Astrocyte (in vitro differentiated cells and primary cell): ENCODE data around the gene CDC42EP4. TPM values are rescaled to one million over a fixed set of nuclear protein-coding genes. Genes with fewer than 3 reads are reported as not detected.

Experiments
- DNase-seq: peaks from one replicate; pipeline ENCODE4 v3.0.0-alpha.2; 2010; ENCODE audit warnings: low read depth
- FAIRE-seq: peaks from 2 replicates; lab custom pipeline; 2011; peaks lifted over from hg19 to GRCh38; lab: Jason Lieb, UNC
- H2AFZ ChIP-seq: 2 replicates; pipeline ENCODE4 v1.6.0; 2012; ENCODE audit warnings: low read depth, low read length, inconsistent platforms
- H3K27ac ChIP-seq: 2 replicates; pipeline ENCODE4 v1.5.1; 2011; ENCODE audit warnings: low read depth, low read length, inconsistent platforms
- H3K27me3 ChIP-seq: 2 replicates; pipeline ENCODE4 v1.6.0; 2011; ENCODE audit warnings: low read length, inconsistent platforms; ENCODE audit not compliant: insufficient read depth
- H3K36me3 ChIP-seq: 2 replicates; pipeline ENCODE4 v1.5.1; 2011; ENCODE audit warnings: low read length, inconsistent platforms; ENCODE audit not compliant: insufficient read depth
- H3K4me1 ChIP-seq: 2 replicates; pipeline ENCODE4 v1.5.1; 2011; ENCODE audit warnings: low read length, inconsistent platforms; ENCODE audit not compliant: insufficient read depth
- H3K4me2 ChIP-seq: 2 replicates; pipeline ENCODE4 v1.6.0; 2012; ENCODE audit warnings: low read length, inconsistent platforms
- H3K4me3 ChIP-seq: 2 replicates; pipeline ENCODE4 v1.5.1; 2011; ENCODE audit warnings: low read depth, mild to moderate bottlenecking, low read length, inconsistent platforms; ENCODE audit not compliant: insufficient read depth
- H3K79me2 ChIP-seq: 2 replicates; pipeline ENCODE4 v1.6.0; 2012; ENCODE audit warnings: mild to moderate bottlenecking, low read length, inconsistent platforms; ENCODE audit not compliant: insufficient read depth
- H3K9ac ChIP-seq: 2 replicates; pipeline ENCODE4 v1.6.0; 2012; ENCODE audit warnings: mild to moderate bottlenecking, low read length, inconsistent platforms
- H3K9me3 ChIP-seq: 2 replicates; pipeline ENCODE4 v1.5.1; 2012; ENCODE audit warnings: low read depth, mild to moderate bottlenecking, low read length, inconsistent platforms; ENCODE audit not compliant: insufficient read depth
- H4K20me1 ChIP-seq: 2 replicates; pipeline ENCODE4 v1.6.0; 2012; ENCODE audit warnings: low read length, inconsistent platforms; ENCODE audit not compliant: insufficient read depth
- H3K27ac Mint-ChIP-seq: one replicate; pipeline ENCODE4 v1.8.0; 2021; ENCODE audit warnings: mild to moderate bottlenecking, mixed read lengths; ENCODE audit not compliant: unreplicated experiment
- H3K27me3 Mint-ChIP-seq: one replicate; pipeline ENCODE4 v1.8.0; 2021; ENCODE audit warnings: low read depth, mixed read lengths; ENCODE audit not compliant: unreplicated experiment
- H3K36me3 Mint-ChIP-seq: one replicate; pipeline ENCODE4 v1.8.0; 2021; ENCODE audit warnings: low read depth, mixed read lengths; ENCODE audit not compliant: unreplicated experiment
- H3K4me1 Mint-ChIP-seq: one replicate; pipeline ENCODE4 v1.8.0; 2021; ENCODE audit warnings: low read depth, mixed read lengths; ENCODE audit not compliant: unreplicated experiment
- H3K4me3 Mint-ChIP-seq: one replicate; pipeline ENCODE4 v1.8.0; 2021; ENCODE audit warnings: mild to moderate bottlenecking, moderate library complexity, mixed read lengths; ENCODE audit not compliant: unreplicated experiment
- H3K9me3 Mint-ChIP-seq: one replicate; pipeline ENCODE4 v1.8.0; 2021; ENCODE audit warnings: mild to moderate bottlenecking, mixed read lengths; ENCODE audit not compliant: unreplicated experiment
- CTCF ChIP-seq: IDR thresholded peaks from 2 replicates; pipeline ENCODE4 v1.5.1; 2011; ENCODE audit warnings: low read depth, mild to moderate bottlenecking, inconsistent platforms, low read length, moderate library complexity; ENCODE audit not compliant: insufficient read depth
- EZH2 ChIP-seq: IDR thresholded peaks from 2 replicates; pipeline ENCODE4 v1.6.1; 2012; ENCODE audit warnings: mild to moderate bottlenecking, low read length, inconsistent platforms; ENCODE audit not compliant: insufficient read depth
- total RNA-seq: library from RNA; stranded (reverse); gene quantifications from 2 replicates; pipeline ENCODE4 v1.2.1, GENCODE V29; 2021

Gene CDC42EP4
- total RNA-seq, 1 donor from 2014 or later = 15.8 TPM

- Histone ChIP-seq H3K4me2 (no peak overlapping the region), H3K27me3 (no peaks in the 10 kb centered on the region), H4K20me1 (no peaks in the 10 kb centered on the region), H3K9me3 (no peaks in the 10 kb centered on the region), H3K27ac (no peak overlapping the region), H3K79me2 (no peaks in the 10 kb centered on the region), H3K4me3 (no peak overlapping the region), H3K36me3 (no peaks in the 10 kb centered on the region), H3K9ac (no peak overlapping the region), H3K4me1 (peaks cover 4% of the 10 kb centered on the region), H2AFZ (no peak overlapping the region)
- no peak for DNase-seq
- no peak for FAIRE-seq
- TF ChIP-seq EZH2 = no peak
- no peak for TF ChIP-seq CTCF
- Mint-ChIP-seq H3K27ac (no peak overlapping the region), H3K4me1 (peaks cover 4% of the 10 kb centered on the region), H3K4me3 (no peak overlapping the region), H3K36me3 (no peaks in the 10 kb centered on the region), H3K27me3 (peaks cover 27% of the 10 kb centered on the region), H3K9me3 (no peaks in the 10 kb centered on the region)
Observed at GRCh38 chr17:73357981-73358380, 46.2 kb upstream of the CDC42EP4 start.

GRCh38 chr17:73357318-73357717, 45.5 kb upstream of the CDC42EP4 start:
- no peak overlapping the region for H3K27ac ChIP-seq
- H3K27me3 Mint-ChIP-seq = peaks cover 23% of the 10 kb centered on the region
- FAIRE-seq (no peak), DNase-seq (no peak)
- H3K36me3 ChIP-seq = no peaks in the 10 kb centered on the region
- no peaks in the 10 kb centered on the region for H4K20me1 ChIP-seq
- H3K9me3 Mint-ChIP-seq = no peaks in the 10 kb centered on the region
- H2AFZ ChIP-seq = no peak overlapping the region
- H3K4me2 ChIP-seq = no peak overlapping the region
- no peaks in the 10 kb centered on the region for H3K36me3 Mint-ChIP-seq
- H3K4me1 ChIP-seq = peaks cover 4% of the 10 kb centered on the region
- no peak for TF ChIP-seq CTCF
- TF ChIP-seq EZH2 = no peak
- H3K27me3 ChIP-seq = no peaks in the 10 kb centered on the region
- H3K4me3 Mint-ChIP-seq = no peak overlapping the region
- H3K4me1 Mint-ChIP-seq = peaks cover 4% of the 10 kb centered on the region
- H3K79me2 ChIP-seq = no peaks in the 10 kb centered on the region
- H3K9me3 ChIP-seq = no peaks in the 10 kb centered on the region
- no peak overlapping the region for H3K27ac Mint-ChIP-seq
- H3K4me3 ChIP-seq = no peak overlapping the region
- no peak overlapping the region for H3K9ac ChIP-seq

DNA sequence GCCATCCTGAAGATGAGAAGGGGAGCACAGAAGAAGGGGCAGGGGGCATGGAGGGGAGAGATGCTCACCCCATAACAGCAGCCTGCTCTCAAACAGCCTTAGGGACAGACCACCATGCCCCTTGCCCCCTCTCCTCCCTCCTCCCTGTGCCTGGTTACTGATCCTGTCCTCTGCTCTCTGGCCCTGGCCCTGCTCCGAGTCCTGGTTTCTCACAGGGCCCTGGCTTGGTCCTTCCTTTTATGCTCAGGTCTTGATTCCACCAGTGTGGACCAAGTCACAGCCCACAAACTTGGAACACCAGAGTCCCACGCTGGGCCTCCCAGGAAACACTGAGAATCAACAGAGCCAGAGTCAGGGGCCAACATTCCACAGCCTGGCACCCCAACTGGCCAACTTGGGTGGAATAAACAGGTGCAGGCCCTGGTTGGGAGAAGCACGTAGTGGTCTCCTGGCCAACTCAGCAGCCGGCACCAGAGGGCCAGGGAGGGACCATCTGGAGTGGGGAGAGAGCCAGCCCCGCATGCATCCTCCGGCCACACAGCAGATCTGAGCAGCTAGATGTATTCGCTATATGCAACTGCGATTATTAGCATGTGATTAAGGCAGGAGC, 44.9 kb upstream of the CDC42EP4 start:
- H3K27me3 Mint-ChIP-seq = peaks cover 24% of the 10 kb centered on the region
- DNase-seq = no peak
- Histone ChIP-seq H3K27ac (no peak overlapping the region), H4K20me1 (no peaks in the 10 kb centered on the region), H3K27me3 (no peaks in the 10 kb centered on the region), H3K4me2 (no peak overlapping the region), H3K9me3 (no peaks in the 10 kb centered on the region), H3K9ac (no peak overlapping the region), H2AFZ (no peak overlapping the region), H3K4me1 (peaks cover 4% of the 10 kb centered on the region), H3K4me3 (no peak overlapping the region), H3K36me3 (no peaks in the 10 kb centered on the region), H3K79me2 (no peaks in the 10 kb centered on the region)
- no peak for FAIRE-seq
- H3K36me3 Mint-ChIP-seq = no peaks in the 10 kb centered on the region
- H3K4me1 Mint-ChIP-seq = peaks cover 4% of the 10 kb centered on the region
- H3K9me3 Mint-ChIP-seq = no peaks in the 10 kb centered on the region
- no peak overlapping the region for H3K27ac Mint-ChIP-seq
- H3K4me3 Mint-ChIP-seq = no peak overlapping the region
- TF ChIP-seq EZH2 (no peak), CTCF (no peak)
